ENCODE measurements around the gene PPP1R1B.

The PPP1R1B gene

GRCh38 chr17:39676198-39676819 is 49.6 kb downstream of the PPP1R1B start:
- Histone ChIP-seq H3K4me2 (ENCODE audit: low read depth, low read length, poor library complexity, severe bottlenecking) (no peak overlapping the region), H3K79me2 (ENCODE audit: insufficient read depth, low read length) (no peaks in the 10 kb centered on the region), H3F3A (ENCODE audit: low read depth) (no peaks in the 10 kb centered on the region), H3K4me3 (ENCODE audit: low read length, poor library complexity, severe bottlenecking) (no peak overlapping the region), H3K27me3 (ENCODE audit: insufficient read depth, low read length, poor library complexity, severe bottlenecking) (no peaks in the 10 kb centered on the region), H2AFZ (ENCODE audit: low read length) (no peak overlapping the region), H3K9me3 (ENCODE audit: insufficient read depth, low read depth, low read length) (no peaks in the 10 kb centered on the region), H3K9ac (ENCODE audit: low read depth, low read length, poor library complexity, severe bottlenecking) (no peak overlapping the region), H4K20me1 (ENCODE audit: insufficient read depth, low read length, poor library complexity, severe bottlenecking) (no peaks in the 10 kb centered on the region), H3K9me2 (replicated peaks; ENCODE audit: low read depth, low read length) (no peaks in the 10 kb centered on the region), H3K36me3 (ENCODE audit: insufficient read depth, low read length) (no peaks in the 10 kb centered on the region), H3K4me1 (ENCODE audit: insufficient read depth, low read length, poor library complexity, severe bottlenecking) (peaks cover 22% of the 10 kb centered on the region)
- no peak for TF ChIP-seq EZH2phosphoT487 (IDR thresholded peaks at IDR 0.05; ENCODE audit: borderline replicate concordance)
- TF ChIP-seq, protein P1, sequence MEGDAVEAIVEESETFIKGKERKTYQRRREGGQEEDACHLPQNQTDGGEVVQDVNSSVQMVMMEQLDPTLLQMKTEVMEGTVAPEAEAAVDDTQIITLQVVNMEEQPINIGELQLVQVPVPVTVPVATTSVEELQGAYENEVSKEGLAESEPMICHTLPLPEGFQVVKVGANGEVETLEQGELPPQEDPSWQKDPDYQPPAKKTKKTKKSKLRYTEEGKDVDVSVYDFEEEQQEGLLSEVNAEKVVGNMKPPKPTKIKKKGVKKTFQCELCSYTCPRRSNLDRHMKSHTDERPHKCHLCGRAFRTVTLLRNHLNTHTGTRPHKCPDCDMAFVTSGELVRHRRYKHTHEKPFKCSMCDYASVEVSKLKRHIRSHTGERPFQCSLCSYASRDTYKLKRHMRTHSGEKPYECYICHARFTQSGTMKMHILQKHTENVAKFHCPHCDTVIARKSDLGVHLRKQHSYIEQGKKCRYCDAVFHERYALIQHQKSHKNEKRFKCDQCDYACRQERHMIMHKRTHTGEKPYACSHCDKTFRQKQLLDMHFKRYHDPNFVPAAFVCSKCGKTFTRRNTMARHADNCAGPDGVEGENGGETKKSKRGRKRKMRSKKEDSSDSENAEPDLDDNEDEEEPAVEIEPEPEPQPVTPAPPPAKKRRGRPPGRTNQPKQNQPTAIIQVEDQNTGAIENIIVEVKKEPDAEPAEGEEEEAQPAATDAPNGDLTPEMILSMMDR (conservative IDR thresholded peaks at IDR 0.05; ENCODE audit: low read length): no peak

DNA sequence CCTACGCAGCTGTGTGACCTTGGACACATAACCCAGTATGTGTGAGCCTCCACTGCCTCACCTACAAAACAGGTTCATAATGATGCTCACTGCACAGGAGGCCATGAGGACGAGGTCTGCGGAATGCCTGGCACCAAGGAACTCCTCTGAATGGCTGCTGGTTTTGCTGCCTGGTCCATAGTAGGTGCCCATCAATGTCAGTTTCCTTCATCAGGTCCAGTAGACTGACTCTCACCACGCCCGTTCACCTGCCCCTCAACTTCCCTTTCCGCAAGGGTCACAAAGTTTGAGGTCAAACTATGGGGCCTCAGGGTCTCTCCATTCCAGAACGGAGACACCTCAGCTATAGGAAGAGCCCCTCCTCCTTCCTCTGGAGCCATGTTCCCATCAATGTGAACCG is 50.3 kb downstream of the PPP1R1B start:
- Histone ChIP-seq H3K9ac (ENCODE audit: low read depth, low read length, poor library complexity, severe bottlenecking) (no peak overlapping the region), H3K27me3 (ENCODE audit: insufficient read depth, low read length, poor library complexity, severe bottlenecking) (no peaks in the 10 kb centered on the region), H3K9me2 (replicated peaks; ENCODE audit: low read depth, low read length) (no peaks in the 10 kb centered on the region), H3K4me2 (ENCODE audit: low read depth, low read length, poor library complexity, severe bottlenecking) (no peak overlapping the region), H4K20me1 (ENCODE audit: insufficient read depth, low read length, poor library complexity, severe bottlenecking) (no peaks in the 10 kb centered on the region), H3K36me3 (ENCODE audit: insufficient read depth, low read length) (no peaks in the 10 kb centered on the region), H2AFZ (ENCODE audit: low read length) (no peak overlapping the region), H3K79me2 (ENCODE audit: insufficient read depth, low read length) (no peaks in the 10 kb centered on the region), H3K4me3 (ENCODE audit: low read length, poor library complexity, severe bottlenecking) (no peak overlapping the region), H3K4me1 (ENCODE audit: insufficient read depth, low read length, poor library complexity, severe bottlenecking) (peaks cover 22% of the 10 kb centered on the region), H3K9me3 (ENCODE audit: insufficient read depth, low read depth, low read length) (no peaks in the 10 kb centered on the region), H3F3A (ENCODE audit: low read depth) (no peaks in the 10 kb centered on the region)
- TF ChIP-seq, protein P1 (conservative IDR thresholded peaks at IDR 0.05; ENCODE audit: low read length): no peak

DNA sequence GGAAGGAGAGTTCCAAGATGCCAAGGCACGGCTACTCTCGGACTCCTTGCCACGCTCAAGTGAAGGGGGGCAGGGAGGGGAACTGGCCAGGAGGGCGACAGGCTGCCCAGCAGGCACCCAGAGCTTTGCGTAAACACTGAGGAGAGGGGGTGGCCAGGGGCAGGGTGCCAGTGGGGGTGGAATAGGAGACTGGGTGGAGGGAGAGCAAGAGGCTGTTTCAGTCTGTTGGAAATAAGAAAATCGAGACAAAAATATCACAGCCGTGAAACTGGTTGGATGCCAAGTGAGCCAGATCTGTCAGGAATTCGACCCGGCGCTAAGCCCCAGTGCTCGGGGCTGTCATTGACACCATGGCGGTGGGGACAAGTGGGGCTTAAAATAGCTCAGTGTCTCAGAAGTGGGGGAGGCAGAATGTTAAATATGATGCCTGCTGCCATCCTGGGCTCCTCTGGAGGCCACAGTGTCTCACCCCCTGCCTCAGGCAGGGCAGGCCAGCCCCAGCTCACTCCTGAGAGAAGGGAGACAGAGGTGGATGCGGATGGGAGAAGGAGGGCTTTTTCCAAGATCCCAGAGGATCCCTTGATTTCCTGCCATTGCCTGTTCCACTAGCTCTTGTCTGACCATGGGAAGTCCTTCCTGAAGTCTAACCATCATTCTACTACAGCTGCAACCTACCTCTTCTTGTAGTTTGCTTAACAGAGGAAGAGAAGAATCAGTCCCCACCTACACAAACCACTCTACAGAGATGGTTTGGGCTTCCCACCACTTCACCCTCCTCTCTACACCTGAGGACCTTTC is 51.0 kb downstream of the PPP1R1B start:
- Histone ChIP-seq H4K20me1 (ENCODE audit: insufficient read depth, low read length, poor library complexity, severe bottlenecking) (no peaks in the 10 kb centered on the region), H3F3A (ENCODE audit: low read depth) (no peaks in the 10 kb centered on the region), H3K9me3 (ENCODE audit: insufficient read depth, low read depth, low read length) (no peaks in the 10 kb centered on the region), H3K36me3 (ENCODE audit: insufficient read depth, low read length) (no peaks in the 10 kb centered on the region), H3K4me1 (ENCODE audit: insufficient read depth, low read length, poor library complexity, severe bottlenecking) (peaks cover 22% of the 10 kb centered on the region), H2AFZ (ENCODE audit: low read length) (no peak overlapping the region), H3K9me2 (replicated peaks; ENCODE audit: low read depth, low read length) (no peaks in the 10 kb centered on the region), H3K4me3 (ENCODE audit: low read length, poor library complexity, severe bottlenecking) (no peak overlapping the region), H3K9ac (ENCODE audit: low read depth, low read length, poor library complexity, severe bottlenecking) (no peak overlapping the region), H3K27me3 (ENCODE audit: insufficient read depth, low read length, poor library complexity, severe bottlenecking) (no peaks in the 10 kb centered on the region), H3K4me2 (ENCODE audit: low read depth, low read length, poor library complexity, severe bottlenecking) (no peak overlapping the region), H3K79me2 (ENCODE audit: insufficient read depth, low read length) (no peaks in the 10 kb centered on the region)
- no peak for TF ChIP-seq EZH2phosphoT487 (IDR thresholded peaks at IDR 0.05; ENCODE audit: borderline replicate concordance)
- TF ChIP-seq, protein P1 (conservative IDR thresholded peaks at IDR 0.05; ENCODE audit: low read length): no peak

All from Loucy (cell line).